Skin of body (tissue), 2 donors: ENCODE measurements around the gene NPW. TPM values are rescaled to one million over a fixed set of nuclear protein-coding genes. Genes with fewer than 3 reads are reported as not detected.
"Not testable (repeated sequence)": the region's sequence is repeated elsewhere in the genome, so short reads cannot be mapped to it uniquely, and the experiment has no call there.

ENCODE experiments used
- DNase-seq: peaks from one replicate; lab custom pipeline; 2025; lab: John Stamatoyannopoulos, UW
- total RNA-seq: library from RNA; depleted of rRNA; stranded (reverse); fragments of >200 nt; gene quantifications from one replicate; pipeline ENCODE4 v1.2.3, GENCODE V29; 2014

Gene NPW
- total RNA-seq, 1 donor from 2014 or later, result 2.2 TPM

- no peak for DNase-seq
Observed at GRCh38 chr16:2001456-2002355, 17.9 kb upstream of the NPW start.

GRCh38 chr16:2002406-2003230 lies 17.0 kb upstream of the NPW start:
- DNase-seq, result no peak

- DNase-seq, result no peak
Observed at GRCh38 chr16:2003231-2003826, 16.3 kb upstream of the NPW start.

GRCh38 chr16:2003827-2004641 lies 15.6 kb upstream of the NPW start:
- peak; percentile 26 for DNase-seq

- DNase-seq, result no peak
Observed at GRCh38 chr16:2004795-2005517, 14.6 kb upstream of the NPW start.

- no peak for DNase-seq
Observed at GRCh38 chr16:2005646-2006045, 13.9 kb upstream of the NPW start.

GRCh38 chr16:2006317-2006716 lies 13.3 kb upstream of the NPW start:
- DNase-seq, result no peak

GRCh38 chr16:2007081-2007836 lies 12.3 kb upstream of the NPW start:
- DNase-seq, result no peak

GRCh38 chr16:2008009-2008526 lies 11.5 kb upstream of the NPW start:
- no peak for DNase-seq

- no peak for DNase-seq
Observed at GRCh38 chr16:2008631-2009163, 10.9 kb upstream of the NPW start.

- DNase-seq, result no peak
Observed at GRCh38 chr16:2009164-2009711, 10.3 kb upstream of the NPW start.

- peak; percentile 43 for DNase-seq
Observed at GRCh38 chr16:2009791-2010510, 9.6 kb upstream of the NPW start, which contains the start of gene ZNF598. TSS of gene ZNF598 (minus strand) at chr16:2009821.

GRCh38 chr16:2011726-2012125 lies 7.9 kb upstream of the NPW start:
- DNase-seq, result not testable (repeated sequence)

- no peak for DNase-seq
Observed at GRCh38 chr16:2013527-2013926, 6.1 kb upstream of the NPW start.

GRCh38 chr16:2015117-2015946 lies 4.3 kb upstream of the NPW start:
- DNase-seq, result no peak

- DNase-seq, result no peak
Observed at GRCh38 chr16:2015947-2016208, 3.7 kb upstream of the NPW start.

GRCh38 chr16:2016407-2016922 lies 3.1 kb upstream of the NPW start:
- no peak for DNase-seq
